ENCODE results near the gene TESK2.
"Not testable (repeated sequence)": the region's sequence is repeated elsewhere in the genome, so short reads cannot be mapped to it uniquely, and the experiment has no call there.

Gene TESK2

DNA sequence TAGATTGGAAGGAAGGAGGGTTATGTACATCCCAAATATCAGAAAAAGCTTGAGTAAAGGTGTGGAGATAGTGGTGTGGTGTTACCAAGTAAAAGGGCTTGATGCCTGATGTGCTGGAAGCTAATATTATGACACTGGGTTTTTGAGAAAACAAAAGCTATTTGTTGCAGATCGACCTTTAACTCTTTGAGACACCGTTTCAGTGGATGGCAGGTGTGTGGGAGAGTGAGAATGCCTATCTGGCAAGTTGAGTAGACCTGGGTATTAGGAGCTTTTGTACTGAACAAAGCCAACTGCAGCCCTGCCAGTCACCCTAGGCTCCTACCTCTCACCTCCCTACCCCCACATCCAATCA, 10.5 kb upstream of the TESK2 start:
- no peaks in the 10 kb centered on the region for H3K27me3 Mint-ChIP-seq
- H3K9me3 Mint-ChIP-seq = no peaks in the 10 kb centered on the region
- H3K4me1 Mint-ChIP-seq = peaks cover 32% of the 10 kb centered on the region
- DNase-seq = no peak
- peaks cover 1% of the 10 kb centered on the region for H3K36me3 Mint-ChIP-seq
- no peak overlapping the region for H3K27ac Mint-ChIP-seq
- H3K4me3 Mint-ChIP-seq = no peak overlapping the region
- CTCF ChIA-PET = interaction anchor here (0.7 to 3.9 kb wide), 9 partner anchors 9 to 490 kb away, joined by 3 to 21 read pairs (median 4); partner anchors contain the start of genes PRDX1, TOE1 and UROD

DNA sequence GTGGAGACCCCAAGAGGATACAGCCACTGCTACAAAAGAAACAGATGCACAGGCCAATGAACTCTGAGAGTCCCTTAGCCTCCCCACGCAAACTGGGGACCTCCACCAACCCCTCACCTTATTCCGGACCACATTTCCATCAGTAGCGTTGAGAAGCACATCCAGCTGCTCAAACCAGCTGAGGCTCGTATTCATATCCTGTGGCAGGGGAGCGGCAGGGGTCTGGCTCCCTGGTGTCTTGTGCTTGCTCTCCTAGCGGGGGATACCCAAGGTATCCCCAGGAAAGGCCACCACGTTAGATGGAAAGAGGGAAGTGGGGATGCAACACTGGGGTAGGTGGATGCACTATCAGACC, 8.4 kb upstream of the TESK2 start:
- H3K9me3 Mint-ChIP-seq = no peaks in the 10 kb centered on the region
- CTCF ChIA-PET = interaction anchor here (0.8 to 3.9 kb wide), 8 partner anchors 12 to 663 kb away, joined by 3 to 21 read pairs (median 3); no protein-coding TSS in a partner anchor
- H3K27ac Mint-ChIP-seq = peak overlapping the region; percentile 89
- no peaks in the 10 kb centered on the region for H3K27me3 Mint-ChIP-seq
- H3K4me1 Mint-ChIP-seq = peaks cover 32% of the 10 kb centered on the region
- H3K36me3 Mint-ChIP-seq = peaks cover 1% of the 10 kb centered on the region
- DNase-seq = peak; percentile 44
- H3K4me3 Mint-ChIP-seq = peak overlapping the region; percentile 93

DNA sequence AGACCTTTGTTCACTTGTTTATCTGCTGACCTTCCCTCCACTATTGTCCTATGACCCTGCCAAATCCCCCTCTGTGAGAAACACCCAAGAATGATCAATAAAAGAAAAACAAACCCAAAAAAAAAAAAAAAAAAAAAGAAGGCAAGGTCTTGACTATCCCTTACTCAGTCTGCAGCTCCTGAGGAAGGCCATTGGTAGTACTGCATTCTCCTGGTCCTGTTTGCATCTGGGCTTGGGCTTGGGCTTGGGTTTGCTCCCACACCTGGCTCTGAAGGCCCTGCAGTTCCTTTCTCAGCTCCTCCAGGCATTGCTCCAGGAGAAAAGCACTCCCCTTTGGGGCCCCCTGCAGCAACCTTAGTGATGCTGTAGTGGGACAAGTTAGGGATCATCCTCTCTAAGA, 7.3 kb upstream of the TESK2 start:
- no peak for DNase-seq
- Mint-ChIP-seq H3K36me3 (peaks cover 1% of the 10 kb centered on the region), H3K27ac (no peak overlapping the region), H3K4me3 (peak overlapping the region; percentile 93), H3K27me3 (no peaks in the 10 kb centered on the region), H3K4me1 (peaks cover 32% of the 10 kb centered on the region), H3K9me3 (no peaks in the 10 kb centered on the region)
- CTCF ChIA-PET = interaction anchor here (0.9 to 1.4 kb wide), 4 partner anchors 15 to 196 kb away, joined by 3 read pairs; no protein-coding TSS in a partner anchor

DNA sequence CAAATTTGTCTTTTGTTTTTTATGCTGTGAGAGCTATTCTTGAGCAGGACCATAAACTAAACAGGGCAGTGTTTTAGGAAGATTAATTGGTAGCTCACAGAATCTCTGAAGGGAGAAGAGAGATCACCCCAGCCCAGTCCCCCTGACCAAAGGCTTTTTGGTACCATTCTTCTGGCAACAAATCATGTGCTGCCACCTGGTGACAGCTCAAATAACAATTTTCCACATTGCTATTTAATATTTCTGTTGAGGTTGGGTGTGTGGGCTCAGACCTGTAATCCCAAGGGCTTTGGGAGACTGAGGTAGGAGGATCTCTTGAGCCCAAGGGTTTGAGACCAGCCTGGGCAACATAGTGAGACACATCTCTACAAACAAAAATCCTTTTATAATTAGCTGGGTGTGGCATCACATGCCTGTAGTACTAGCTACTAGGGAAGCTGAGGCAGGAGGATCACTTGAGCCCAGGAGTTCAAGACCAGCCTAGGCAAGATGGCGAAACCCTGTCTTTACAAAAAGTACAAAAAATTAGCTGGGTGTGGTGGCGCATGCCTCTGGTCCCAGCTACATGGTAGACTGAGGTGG, 2.2 kb upstream of the TESK2 start:
- Mint-ChIP-seq H3K27me3 (no peaks in the 10 kb centered on the region), H3K9me3 (no peaks in the 10 kb centered on the region), H3K36me3 (peaks cover 1% of the 10 kb centered on the region), H3K4me1 (peaks cover 8% of the 10 kb centered on the region), H3K4me3 (no peak overlapping the region), H3K27ac (no peak overlapping the region)
- peak; percentile 68 for DNase-seq
- CTCF ChIA-PET = interaction anchor here (0.6 to 7.8 kb wide), 32 partner anchors 9 to 764 kb away, joined by 3 to 159 read pairs (median 4); partner anchors contain the start of genes HECTD3, MUTYH, PRDX1 and TOE1

DNA sequence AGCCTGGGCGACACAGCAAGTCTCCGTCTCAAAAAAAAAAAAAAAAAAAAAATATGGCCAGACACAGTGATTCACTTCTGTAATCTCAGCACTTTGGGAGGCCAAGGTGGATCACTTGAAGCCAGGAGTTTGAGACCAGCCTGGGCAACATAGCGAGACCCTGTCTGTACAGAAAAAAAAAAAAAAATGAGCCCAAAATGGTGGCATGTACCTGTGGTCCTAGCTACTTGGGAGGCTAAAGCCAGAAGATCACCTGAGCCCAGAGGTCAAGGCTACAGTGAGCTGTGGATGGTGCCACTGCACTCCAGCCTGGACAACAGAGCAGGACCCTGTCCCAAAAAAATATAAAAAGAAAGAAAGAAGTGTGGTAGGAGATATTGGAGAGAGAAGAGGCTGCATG, 1.7 kb upstream of the TESK2 start:
- H3K4me1 Mint-ChIP-seq = peaks cover 8% of the 10 kb centered on the region
- no peak overlapping the region for H3K4me3 Mint-ChIP-seq

DNA sequence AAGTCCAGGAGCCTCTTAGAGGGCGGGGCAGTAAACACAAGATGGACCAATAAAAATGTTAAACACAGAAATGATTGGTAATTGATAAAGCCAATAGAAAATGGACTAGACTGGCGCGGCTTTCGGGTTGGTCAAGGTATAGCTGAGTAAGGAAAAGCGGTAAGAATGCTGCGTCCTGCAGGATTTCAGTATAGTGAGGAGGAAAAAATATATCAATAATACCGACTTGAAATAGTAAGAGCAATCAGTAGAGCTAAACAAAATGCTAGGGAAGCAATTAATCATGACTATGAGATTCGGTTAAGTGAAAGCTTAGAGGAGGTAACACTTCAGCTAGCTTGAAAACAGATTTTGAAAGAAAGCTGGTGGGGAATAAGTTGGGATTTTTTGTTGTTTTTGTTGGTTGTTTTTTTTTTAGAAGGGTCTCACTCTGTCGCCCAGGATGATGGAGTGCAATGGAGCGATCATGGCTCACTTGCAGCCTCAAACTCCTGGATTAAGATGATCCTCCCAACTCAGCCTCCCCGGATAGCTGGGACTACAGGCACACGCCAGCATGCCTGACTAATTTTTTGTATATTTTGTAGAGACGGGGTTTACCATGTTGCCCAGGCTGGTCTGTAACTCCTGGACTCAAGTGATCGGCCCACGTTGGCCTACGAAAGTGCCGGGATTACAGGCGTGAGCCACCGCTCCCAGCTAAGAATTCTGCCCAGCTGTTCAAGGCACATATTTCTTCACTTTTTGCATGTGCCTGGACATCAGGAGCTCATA, 711 bp upstream of the TESK2 start:
- CTCF ChIA-PET = interaction anchor here (0.7 to 7.8 kb wide), 15 partner anchors 18 to 774 kb away, joined by 3 to 159 read pairs (median 8); partner anchors contain the start of genes HECTD3, MUTYH, TOE1 and UROD
- Mint-ChIP-seq H3K9me3 (no peaks in the 10 kb centered on the region), H3K4me3 (no peak overlapping the region), H3K4me1 (peaks cover 8% of the 10 kb centered on the region), H3K36me3 (no peaks in the 10 kb centered on the region), H3K27me3 (no peaks in the 10 kb centered on the region), H3K27ac (no peak overlapping the region)
- DNase-seq = no peak

More for the DNA sequence above, 1.7 kb upstream of the TESK2 start:
- Mint-ChIP-seq H3K9me3 (no peaks in the 10 kb centered on the region), H3K27me3 (no peaks in the 10 kb centered on the region), H3K27ac (no peak overlapping the region), H3K36me3 (peaks cover 1% of the 10 kb centered on the region)
- CTCF ChIA-PET = interaction anchor here (0.6 to 7.8 kb wide), 27 partner anchors 9 to 692 kb away, joined by 3 to 159 read pairs (median 4); partner anchors contain the start of genes HECTD3, MUTYH, TOE1 and UROD
- DNase-seq = no peak

DNA sequence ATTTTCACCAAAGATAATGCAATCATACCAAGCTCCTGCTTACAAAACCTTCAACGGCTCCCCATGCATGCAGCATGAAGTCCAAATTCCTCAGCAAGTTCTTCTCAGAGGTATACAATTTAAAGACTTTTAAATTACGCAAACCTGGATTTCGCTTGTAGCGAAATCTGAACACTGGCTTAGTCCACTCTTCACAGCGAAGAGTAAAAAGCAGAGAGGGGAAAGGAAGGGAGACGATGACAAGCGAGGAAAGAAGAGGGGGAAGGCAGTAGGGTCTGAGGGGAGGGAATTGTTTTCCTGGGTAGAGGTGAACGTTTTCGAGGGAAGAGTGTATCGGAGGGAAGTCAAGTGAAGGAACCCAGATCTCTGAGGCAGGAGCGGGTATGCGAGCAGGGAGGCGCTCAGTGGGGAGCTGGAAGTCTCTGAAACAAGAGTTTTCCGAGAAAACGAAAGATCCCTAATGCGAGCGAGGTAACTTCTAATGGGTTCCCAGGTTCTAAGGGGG, 790 bp downstream of the TESK2 start:
- Mint-ChIP-seq H3K27me3 (no peaks in the 10 kb centered on the region), H3K36me3 (no peaks in the 10 kb centered on the region), H3K9me3 (no peaks in the 10 kb centered on the region), H3K4me3 (no peak overlapping the region), H3K4me1 (peaks cover 8% of the 10 kb centered on the region), H3K27ac (no peak overlapping the region)
- CTCF ChIA-PET = interaction anchor here (3.9 to 7.8 kb wide), 4 partner anchors 132 to 477 kb away, joined by 28 to 159 read pairs (median 45); partner anchors contain the start of genes HECTD3, MUTYH, TOE1 and UROD
- no peak for DNase-seq

DNA sequence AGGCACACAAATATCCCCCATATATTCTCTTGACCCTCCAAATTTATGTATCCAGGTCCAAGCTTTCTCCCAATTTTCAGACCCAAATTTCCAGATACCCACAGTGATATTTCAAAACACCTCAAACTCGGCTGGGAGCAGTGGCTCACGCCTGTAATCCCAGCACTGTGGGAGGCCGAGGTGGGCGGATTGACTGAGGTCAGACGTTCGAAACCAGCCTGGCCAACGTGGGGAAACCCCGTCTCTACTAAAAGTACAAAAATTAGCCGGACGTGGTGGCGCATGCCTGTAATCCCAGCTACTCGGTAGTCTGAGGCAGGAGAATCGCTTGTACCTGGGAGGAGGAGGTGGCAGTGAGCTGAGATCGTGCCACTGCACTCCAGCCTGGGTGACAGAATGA, 1.6 kb downstream of the TESK2 start:
- not testable (repeated sequence) for H3K9me3 Mint-ChIP-seq, H3K27me3 Mint-ChIP-seq, H3K36me3 Mint-ChIP-seq, DNase-seq, H3K27ac Mint-ChIP-seq, H3K4me1 Mint-ChIP-seq
- CTCF ChIA-PET = interaction anchor here (0.7 to 7.8 kb wide), 3 partner anchors 9 to 131 kb away, joined by 3 to 159 read pairs (median 5); no protein-coding TSS in a partner anchor
- H3K4me3 Mint-ChIP-seq = peak overlapping the region; percentile 31

DNA sequence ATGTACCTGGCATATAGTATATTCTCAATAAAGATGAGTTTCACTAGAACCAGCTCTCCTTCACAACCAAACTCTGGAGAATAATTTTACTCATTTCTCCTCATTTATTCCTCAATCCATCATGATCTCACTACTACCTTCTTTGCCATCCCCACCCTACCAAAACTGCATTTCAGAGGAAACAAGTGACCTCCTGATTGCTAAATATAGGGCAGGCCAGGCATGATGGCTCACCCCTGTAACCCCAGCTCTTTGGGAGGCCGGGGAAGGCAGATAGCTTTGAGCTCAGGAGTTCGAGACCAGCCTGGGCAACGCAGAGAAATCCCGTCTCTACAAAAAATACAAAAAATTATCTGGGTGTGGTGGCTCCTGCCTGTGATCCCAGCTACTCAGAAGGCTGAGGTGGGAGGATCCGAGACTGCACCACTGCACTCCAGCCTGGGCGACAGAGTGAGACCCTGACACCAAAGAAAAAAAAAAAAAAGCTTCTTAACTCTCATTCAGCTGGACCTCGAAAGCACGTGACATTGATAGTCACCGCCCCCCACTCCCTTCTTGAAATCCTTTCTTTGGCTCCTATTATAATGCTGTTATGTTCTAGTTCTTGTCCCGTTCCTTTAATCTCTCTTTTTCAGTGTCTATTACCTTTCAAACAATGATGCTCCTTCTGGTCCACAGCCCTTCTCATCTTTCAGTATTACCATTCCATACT, 2.1 kb downstream of the TESK2 start:
- Mint-ChIP-seq H3K27ac (no peak overlapping the region), H3K4me1 (peaks cover 8% of the 10 kb centered on the region), H3K27me3 (no peaks in the 10 kb centered on the region), H3K4me3 (peak overlapping the region; percentile 31), H3K9me3 (no peaks in the 10 kb centered on the region), H3K36me3 (no peaks in the 10 kb centered on the region)
- no peak for DNase-seq
- CTCF ChIA-PET = interaction anchor here (0.7 to 1.0 kb wide), 2 partner anchors 9 to 128 kb away, joined by 3 to 5 read pairs; no protein-coding TSS in a partner anchor

DNA sequence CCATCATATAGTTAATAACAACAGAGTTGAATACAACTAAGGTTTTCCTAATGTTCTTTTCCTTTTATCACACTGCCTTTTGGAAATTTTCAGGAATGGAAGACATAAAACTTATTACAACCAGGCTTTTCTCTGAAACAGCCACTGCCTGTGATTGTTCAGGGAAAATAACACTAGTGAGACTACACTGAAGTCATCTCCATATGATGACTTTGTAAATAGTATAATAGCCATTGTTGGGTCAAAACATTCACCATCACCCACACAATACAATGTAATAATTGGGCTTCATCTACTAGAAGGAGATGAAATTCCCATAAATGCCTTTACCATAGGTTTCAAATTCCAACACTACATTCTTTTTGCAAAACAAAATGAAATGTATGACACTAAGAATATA, 5.0 kb downstream of the TESK2 start:
- Mint-ChIP-seq H3K4me3 (no peak overlapping the region), H3K4me1 (peaks cover 4% of the 10 kb centered on the region), H3K9me3 (no peaks in the 10 kb centered on the region), H3K36me3 (no peaks in the 10 kb centered on the region), H3K27me3 (no peaks in the 10 kb centered on the region), H3K27ac (no peak overlapping the region)
- CTCF ChIA-PET = interaction anchor here (0.6 kb wide), 1 partner anchor 470 kb away, joined by 3 read pairs; no protein-coding TSS in a partner anchor
- DNase-seq = no peak

DNA sequence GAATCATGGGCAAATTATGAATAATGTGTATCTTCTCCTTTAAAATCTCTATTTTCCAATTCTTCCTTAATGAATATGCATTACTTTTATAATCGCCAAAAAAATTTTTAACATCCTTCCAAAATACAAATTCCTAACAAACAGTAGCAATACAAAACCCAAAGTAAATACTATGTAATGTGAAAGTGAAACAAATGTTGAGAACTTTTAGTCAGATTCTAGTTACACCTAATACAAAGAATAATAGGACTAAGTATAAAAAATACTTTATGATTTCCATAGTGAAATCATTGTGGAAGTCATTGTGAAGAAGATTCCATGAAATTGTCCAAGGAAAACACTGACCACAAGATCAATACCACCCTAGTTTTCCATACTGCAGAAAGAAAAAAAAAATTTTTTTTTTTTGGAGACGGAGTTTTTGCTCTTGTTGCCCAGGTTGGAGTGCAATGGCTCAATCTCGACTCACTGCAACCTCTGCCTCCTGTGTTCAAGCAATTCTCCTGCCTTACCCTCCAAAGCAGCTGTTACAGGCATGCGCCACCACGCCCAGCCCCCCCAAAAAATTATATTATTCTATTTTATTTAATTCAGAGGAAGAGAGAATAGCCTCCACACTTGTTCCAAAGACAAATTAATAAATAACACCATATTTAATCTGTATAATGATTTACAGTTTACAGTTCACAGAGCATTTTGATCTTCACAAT, 11.8 kb downstream of the TESK2 start:
- peak overlapping the region; percentile 46 for H3K27ac Mint-ChIP-seq

DNA sequence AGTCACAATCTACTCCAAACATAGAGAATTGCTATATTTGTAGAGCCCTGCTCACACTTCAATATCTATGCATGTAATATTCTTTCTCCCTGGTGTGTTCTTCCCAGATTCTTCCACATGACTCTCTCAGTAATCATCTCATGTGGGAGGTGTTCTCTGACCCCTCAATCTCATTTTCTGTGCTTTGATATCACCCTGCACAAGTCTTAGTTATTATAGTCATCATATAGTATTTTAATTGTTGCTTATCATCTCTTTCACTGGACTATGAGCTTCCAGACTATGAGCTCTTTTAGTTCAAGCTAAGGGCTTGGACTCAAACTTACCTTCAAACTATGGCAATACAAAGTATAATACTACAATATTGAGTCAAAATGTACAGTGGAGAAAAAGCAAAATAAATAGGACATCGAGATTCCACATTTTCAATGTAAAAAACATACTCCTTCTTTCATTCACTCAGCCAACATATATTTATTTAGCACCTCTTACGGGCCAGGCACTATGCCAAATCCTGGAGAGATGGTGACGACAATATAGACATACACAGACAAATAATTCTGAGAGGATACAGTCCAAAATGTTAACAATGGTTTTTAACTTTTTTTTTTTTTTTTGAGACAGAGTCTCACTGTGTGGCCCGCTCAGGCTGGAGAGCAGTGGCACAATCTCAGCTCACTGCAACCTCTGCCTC, 12.7 kb downstream of the TESK2 start:
- DNase-seq = no peak
- H3K36me3 Mint-ChIP-seq = no peaks in the 10 kb centered on the region
- H3K27ac Mint-ChIP-seq = no peak overlapping the region
- H3K9me3 Mint-ChIP-seq = no peaks in the 10 kb centered on the region
- no peak overlapping the region for H3K4me3 Mint-ChIP-seq
- CTCF ChIA-PET = interaction anchor here (0.6 to 1.3 kb wide), 2 partner anchors 15 to 92 kb away, joined by 3 to 4 read pairs; no protein-coding TSS in a partner anchor
- H3K4me1 Mint-ChIP-seq = peaks cover 5% of the 10 kb centered on the region
- H3K27me3 Mint-ChIP-seq = no peaks in the 10 kb centered on the region

More for the DNA sequence above, 11.8 kb downstream of the TESK2 start:
- CTCF ChIA-PET = interaction anchor here (0.6 kb wide), 1 partner anchor 91 kb away, joined by 4 read pairs; no protein-coding TSS in a partner anchor
- Mint-ChIP-seq H3K27me3 (no peaks in the 10 kb centered on the region), H3K36me3 (no peaks in the 10 kb centered on the region), H3K4me3 (no peak overlapping the region), H3K9me3 (no peaks in the 10 kb centered on the region), H3K4me1 (peaks cover 5% of the 10 kb centered on the region)
- no peak for DNase-seq

DNA sequence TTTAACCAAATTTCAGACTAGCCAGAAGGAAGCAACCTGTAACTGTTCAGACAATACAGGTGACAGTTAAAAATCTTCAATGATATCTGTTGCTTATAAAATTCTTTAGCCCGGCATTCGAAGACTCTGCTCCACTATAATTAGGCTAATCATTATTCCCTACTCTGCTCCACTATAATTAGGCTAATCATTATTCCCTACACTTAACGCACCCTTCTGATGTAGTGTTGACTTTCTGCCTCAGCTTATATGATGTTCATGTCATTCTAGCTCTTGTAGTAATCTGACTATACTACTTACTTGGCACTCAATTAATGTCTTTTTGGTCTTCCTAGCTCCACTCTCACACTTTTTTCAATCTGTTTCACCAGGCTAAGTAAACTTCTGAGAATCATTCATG, 13.3 kb downstream of the TESK2 start:
- no peaks in the 10 kb centered on the region for H3K36me3 Mint-ChIP-seq
- H3K4me3 Mint-ChIP-seq = no peak overlapping the region
- no peak for DNase-seq
- no peaks in the 10 kb centered on the region for H3K27me3 Mint-ChIP-seq
- no peaks in the 10 kb centered on the region for H3K9me3 Mint-ChIP-seq
- no peak overlapping the region for H3K27ac Mint-ChIP-seq
- CTCF ChIA-PET = interaction anchor here (0.6 to 1.3 kb wide), 2 partner anchors 16 to 174 kb away, joined by 3 read pairs; no protein-coding TSS in a partner anchor
- H3K4me1 Mint-ChIP-seq = peaks cover 5% of the 10 kb centered on the region
